HEK293 (cell line): ENCODE results near the gene REC8.
A peak's percentile ranks its signal among the peaks of the same experiment; 100 is the strongest.

Experiments
- HOXA7 ChIP-seq: sonication (generic); formaldehyde crosslinking; IDR thresholded peaks from 2 replicates; pipeline ENCODE4 v1.8.1; 2022; ENCODE audit warnings: missing genetic modification reagents, borderline replicate concordance
- KLF1 ChIP-seq: fragments of 450-650 bp; formaldehyde crosslinking; IDR thresholded peaks from 2 replicates; pipeline ENCODE4 v1.5.1; 2016; ENCODE audit warnings: missing biosample characterization, missing genetic modification characterization
- MZF1 ChIP-seq: fragments of 450-650 bp; formaldehyde crosslinking; IDR thresholded peaks from 2 replicates; pipeline ENCODE4 v1.5.1; 2017; ENCODE audit warnings: missing biosample characterization, missing genetic modification characterization, borderline replicate concordance
- PRDM1 ChIP-seq: fragments of 450-650 bp; formaldehyde crosslinking; IDR thresholded peaks from 2 replicates; pipeline ENCODE4; 2016; ENCODE audit warnings: missing biosample characterization, missing genetic modification characterization
- ZBTB20 ChIP-seq: fragments of 450-650 bp; formaldehyde crosslinking; IDR thresholded peaks from 2 replicates; pipeline ENCODE4 v1.5.1; 2016; ENCODE audit warnings: missing biosample characterization, missing genetic modification characterization
- ZBTB8A ChIP-seq: fragments of 450-650 bp; formaldehyde crosslinking; IDR thresholded peaks from 2 replicates; pipeline ENCODE4 v1.5.1; 2016; ENCODE audit warnings: missing biosample characterization, missing genetic modification characterization
- ZNF121 ChIP-seq: fragments of 450-650 bp; formaldehyde crosslinking; IDR thresholded peaks from 2 replicates; pipeline ENCODE4 v1.5.1; 2016; ENCODE audit warnings: missing biosample characterization, missing genetic modification characterization
- ZNF2 ChIP-seq: fragments of 450-650 bp; formaldehyde crosslinking; IDR thresholded peaks from 2 replicates; pipeline ENCODE4 v1.5.1; 2016; ENCODE audit warnings: missing biosample characterization, missing genetic modification characterization
- ZNF24 ChIP-seq: fragments of 450-650 bp; formaldehyde crosslinking; IDR thresholded peaks from 2 replicates; pipeline ENCODE4 v1.5.1; 2016; ENCODE audit warnings: missing biosample characterization, missing genetic modification characterization
- ZNF596 ChIP-seq: fragments of 450-650 bp; IDR thresholded peaks from 2 replicates; pipeline ENCODE4 v1.5.0; 2018; ENCODE audit warnings: missing biosample characterization, mild to moderate bottlenecking, missing genetic modification characterization, moderate library complexity
- ZNF664 ChIP-seq: fragments of 450-650 bp; formaldehyde crosslinking; IDR thresholded peaks from 2 replicates; pipeline ENCODE4 v1.5.1; 2016; ENCODE audit warnings: missing biosample characterization, missing genetic modification characterization
- ZNF768 ChIP-seq: fragments of 450-650 bp; formaldehyde crosslinking; IDR thresholded peaks from 2 replicates; pipeline ENCODE4 v1.5.1; 2018; ENCODE audit warnings: missing biosample characterization, mild to moderate bottlenecking, missing genetic modification characterization
- ZNF785 ChIP-seq: fragments of 450-650 bp; formaldehyde crosslinking; IDR thresholded peaks from 2 replicates; pipeline ENCODE4 v1.5.1; 2016; ENCODE audit warnings: missing biosample characterization, missing genetic modification characterization
- TF ChIP-seq, protein P1 (sequence below): fragments of 450-650 bp; formaldehyde crosslinking; IDR thresholded peaks from 2 replicates; pipeline ENCODE4 v1.5.1; 2016; ENCODE audit warnings: missing biosample characterization, missing genetic modification characterization
- TF ChIP-seq, protein P2 (sequence below): fragments of 450-650 bp; formaldehyde crosslinking; conservative IDR thresholded peaks from 2 replicates; pipeline ENCODE4 v1.5.1; 2016; ENCODE audit warnings: low read depth, missing biosample characterization, missing genetic modification characterization
- TF ChIP-seq, protein P3 (sequence below): fragments of 450-650 bp; formaldehyde crosslinking; optimal IDR thresholded peaks from 2 replicates; pipeline ENCODE3; 2016; ENCODE audit warnings: missing biosample characterization, mild to moderate bottlenecking, missing genetic modification characterization
- TF ChIP-seq, protein P4 (sequence below): fragments of 450-650 bp; formaldehyde crosslinking; IDR thresholded peaks from 2 replicates; pipeline ENCODE4 v1.5.1; 2016; ENCODE audit warnings: missing biosample characterization, missing genetic modification characterization
- TF ChIP-seq, protein P5 (sequence below): sonication (generic); formaldehyde crosslinking; IDR thresholded peaks from 2 replicates; pipeline ENCODE4 v1.8.1; 2022; ENCODE audit warnings: mild to moderate bottlenecking, moderate library complexity, missing genetic modification reagents
- TF ChIP-seq, protein P6 (sequence below): fragments of 450-650 bp; formaldehyde crosslinking; IDR thresholded peaks from 2 replicates; pipeline ENCODE4 v1.5.1; 2016; ENCODE audit warnings: missing biosample characterization, missing genetic modification characterization
- TF ChIP-seq, protein P7 (sequence below): fragments of 450-650 bp; formaldehyde crosslinking; IDR thresholded peaks from 2 replicates; pipeline ENCODE4 v1.5.1; 2016; ENCODE audit warnings: missing biosample characterization, missing genetic modification characterization, borderline replicate concordance
- TF ChIP-seq, protein P8 (sequence below): fragments of 450-650 bp; formaldehyde crosslinking; IDR thresholded peaks from 2 replicates; pipeline ENCODE4 v1.5.1; 2016; ENCODE audit warnings: missing biosample characterization, missing genetic modification characterization

Gene REC8

DNA sequence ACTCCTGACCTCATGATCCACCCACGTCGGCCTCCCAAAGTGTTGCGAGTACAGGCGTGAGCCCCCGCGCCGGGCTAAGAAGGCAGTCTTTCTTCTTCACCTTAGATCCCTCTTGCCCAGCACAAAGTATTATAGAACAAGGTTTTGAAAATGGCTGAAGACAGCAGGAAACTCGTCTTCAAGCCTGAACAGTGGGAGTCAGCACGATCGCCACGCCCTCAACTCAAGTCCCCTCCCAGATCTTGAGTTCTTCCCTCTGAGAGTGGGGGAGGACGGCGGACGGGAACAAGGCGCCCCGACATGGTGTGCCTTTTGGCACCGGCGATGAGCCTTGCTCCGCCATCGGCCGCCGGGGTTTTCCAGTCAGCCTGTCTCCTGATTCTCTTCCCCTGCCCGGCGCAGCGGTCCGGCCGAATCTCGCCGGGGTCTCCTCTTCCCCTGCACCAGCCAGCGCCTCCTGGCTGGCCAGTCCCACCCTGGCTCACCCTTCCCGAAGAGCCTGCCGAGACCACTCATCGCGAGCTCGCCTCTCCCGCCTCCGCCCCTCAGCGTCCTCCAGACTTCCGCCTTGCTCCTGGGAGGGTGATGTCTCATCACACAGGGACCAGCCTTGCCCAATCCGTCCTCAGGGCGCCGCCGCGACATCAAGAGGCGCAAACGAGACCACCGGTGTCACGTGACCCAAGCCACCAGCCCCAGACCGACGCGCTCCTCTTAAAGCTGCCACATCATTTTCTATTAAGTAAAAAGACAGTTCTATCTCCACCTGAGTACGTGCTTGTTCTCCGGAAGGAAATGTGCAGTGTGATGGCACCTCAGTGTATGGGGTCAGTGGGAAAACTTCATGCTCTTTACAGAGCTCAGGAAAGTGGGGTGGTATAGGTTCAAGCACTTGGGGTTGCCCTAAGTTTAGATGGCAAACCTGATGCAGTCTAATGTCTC, 41.3 kb downstream of the REC8 start, which contains the start of gene CHMP4A (continued):
- TF ChIP-seq, protein P1, sequence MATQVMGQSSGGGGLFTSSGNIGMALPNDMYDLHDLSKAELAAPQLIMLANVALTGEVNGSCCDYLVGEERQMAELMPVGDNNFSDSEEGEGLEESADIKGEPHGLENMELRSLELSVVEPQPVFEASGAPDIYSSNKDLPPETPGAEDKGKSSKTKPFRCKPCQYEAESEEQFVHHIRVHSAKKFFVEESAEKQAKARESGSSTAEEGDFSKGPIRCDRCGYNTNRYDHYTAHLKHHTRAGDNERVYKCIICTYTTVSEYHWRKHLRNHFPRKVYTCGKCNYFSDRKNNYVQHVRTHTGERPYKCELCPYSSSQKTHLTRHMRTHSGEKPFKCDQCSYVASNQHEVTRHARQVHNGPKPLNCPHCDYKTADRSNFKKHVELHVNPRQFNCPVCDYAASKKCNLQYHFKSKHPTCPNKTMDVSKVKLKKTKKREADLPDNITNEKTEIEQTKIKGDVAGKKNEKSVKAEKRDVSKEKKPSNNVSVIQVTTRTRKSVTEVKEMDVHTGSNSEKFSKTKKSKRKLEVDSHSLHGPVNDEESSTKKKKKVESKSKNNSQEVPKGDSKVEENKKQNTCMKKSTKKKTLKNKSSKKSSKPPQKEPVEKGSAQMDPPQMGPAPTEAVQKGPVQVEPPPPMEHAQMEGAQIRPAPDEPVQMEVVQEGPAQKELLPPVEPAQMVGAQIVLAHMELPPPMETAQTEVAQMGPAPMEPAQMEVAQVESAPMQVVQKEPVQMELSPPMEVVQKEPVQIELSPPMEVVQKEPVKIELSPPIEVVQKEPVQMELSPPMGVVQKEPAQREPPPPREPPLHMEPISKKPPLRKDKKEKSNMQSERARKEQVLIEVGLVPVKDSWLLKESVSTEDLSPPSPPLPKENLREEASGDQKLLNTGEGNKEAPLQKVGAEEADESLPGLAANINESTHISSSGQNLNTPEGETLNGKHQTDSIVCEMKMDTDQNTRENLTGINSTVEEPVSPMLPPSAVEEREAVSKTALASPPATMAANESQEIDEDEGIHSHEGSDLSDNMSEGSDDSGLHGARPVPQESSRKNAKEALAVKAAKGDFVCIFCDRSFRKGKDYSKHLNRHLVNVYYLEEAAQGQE (tag by site-specific recombination), result no peak; the same call in 1 of the 2 replicates
- TF ChIP-seq, protein P2, sequence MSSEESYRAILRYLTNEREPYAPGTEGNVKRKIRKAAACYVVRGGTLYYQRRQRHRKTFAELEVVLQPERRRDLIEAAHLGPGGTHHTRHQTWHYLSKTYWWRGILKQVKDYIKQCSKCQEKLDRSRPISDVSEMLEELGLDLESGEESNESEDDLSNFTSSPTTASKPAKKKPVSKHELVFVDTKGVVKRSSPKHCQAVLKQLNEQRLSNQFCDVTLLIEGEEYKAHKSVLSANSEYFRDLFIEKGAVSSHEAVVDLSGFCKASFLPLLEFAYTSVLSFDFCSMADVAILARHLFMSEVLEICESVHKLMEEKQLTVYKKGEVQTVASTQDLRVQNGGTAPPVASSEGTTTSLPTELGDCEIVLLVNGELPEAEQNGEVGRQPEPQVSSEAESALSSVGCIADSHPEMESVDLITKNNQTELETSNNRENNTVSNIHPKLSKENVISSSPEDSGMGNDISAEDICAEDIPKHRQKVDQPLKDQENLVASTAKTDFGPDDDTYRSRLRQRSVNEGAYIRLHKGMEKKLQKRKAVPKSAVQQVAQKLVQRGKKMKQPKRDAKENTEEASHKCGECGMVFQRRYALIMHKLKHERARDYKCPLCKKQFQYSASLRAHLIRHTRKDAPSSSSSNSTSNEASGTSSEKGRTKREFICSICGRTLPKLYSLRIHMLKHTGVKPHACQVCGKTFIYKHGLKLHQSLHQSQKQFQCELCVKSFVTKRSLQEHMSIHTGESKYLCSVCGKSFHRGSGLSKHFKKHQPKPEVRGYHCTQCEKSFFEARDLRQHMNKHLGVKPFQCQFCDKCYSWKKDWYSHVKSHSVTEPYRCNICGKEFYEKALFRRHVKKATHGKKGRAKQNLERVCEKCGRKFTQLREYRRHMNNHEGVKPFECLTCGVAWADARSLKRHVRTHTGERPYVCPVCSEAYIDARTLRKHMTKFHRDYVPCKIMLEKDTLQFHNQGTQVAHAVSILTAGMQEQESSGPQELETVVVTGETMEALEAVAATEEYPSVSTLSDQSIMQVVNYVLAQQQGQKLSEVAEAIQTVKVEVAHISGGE (tag by site-specific recombination), result peak; percentile 59
- no peak for TF ChIP-seq PRDM1
- peak; percentile 83 for TF ChIP-seq ZNF24
- TF ChIP-seq ZNF596 (tag by site-specific recombination), result no peak
- 0 out of 2 replicates have a peak, but pooled peaks have one; percentile 31 for TF ChIP-seq ZNF785 (tag by site-specific recombination)
- TF ChIP-seq, protein P3, sequence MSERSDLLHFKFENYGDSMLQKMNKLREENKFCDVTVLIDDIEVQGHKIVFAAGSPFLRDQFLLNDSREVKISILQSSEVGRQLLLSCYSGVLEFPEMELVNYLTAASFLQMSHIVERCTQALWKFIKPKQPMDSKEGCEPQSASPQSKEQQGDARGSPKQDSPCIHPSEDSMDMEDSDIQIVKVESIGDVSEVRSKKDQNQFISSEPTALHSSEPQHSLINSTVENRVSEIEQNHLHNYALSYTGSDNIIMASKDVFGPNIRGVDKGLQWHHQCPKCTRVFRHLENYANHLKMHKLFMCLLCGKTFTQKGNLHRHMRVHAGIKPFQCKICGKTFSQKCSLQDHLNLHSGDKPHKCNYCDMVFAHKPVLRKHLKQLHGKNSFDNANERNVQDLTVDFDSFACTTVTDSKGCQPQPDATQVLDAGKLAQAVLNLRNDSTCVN (tag by site-specific recombination), result peak; percentile 64
- peak; percentile 90 for TF ChIP-seq KLF1
- TF ChIP-seq HOXA7 (CRISPR knock-in tag), result no peak
- TF ChIP-seq, protein P4, sequence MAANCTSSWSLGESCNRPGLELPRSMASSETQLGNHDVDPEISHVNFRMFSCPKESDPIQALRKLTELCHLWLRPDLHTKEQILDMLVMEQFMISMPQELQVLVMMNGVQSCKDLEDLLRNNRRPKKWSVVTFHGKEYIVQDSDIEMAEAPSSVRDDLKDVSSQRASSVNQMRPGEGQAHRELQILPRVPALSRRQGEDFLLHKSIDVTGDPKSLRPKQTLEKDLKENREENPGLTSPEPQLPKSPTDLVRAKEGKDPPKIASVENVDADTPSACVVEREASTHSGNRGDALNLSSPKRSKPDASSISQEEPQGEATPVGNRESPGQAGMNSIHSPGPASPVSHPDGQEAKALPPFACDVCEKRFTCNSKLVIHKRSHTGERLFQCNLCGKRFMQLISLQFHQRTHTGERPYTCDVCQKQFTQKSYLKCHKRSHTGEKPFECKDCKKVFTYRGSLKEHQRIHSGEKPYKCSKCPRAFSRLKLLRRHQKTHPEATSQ (tag by site-specific recombination), result peak; percentile 82; the same call in 1 of the 2 replicates
- TF ChIP-seq ZNF664, result no peak
- TF ChIP-seq, protein P5, sequence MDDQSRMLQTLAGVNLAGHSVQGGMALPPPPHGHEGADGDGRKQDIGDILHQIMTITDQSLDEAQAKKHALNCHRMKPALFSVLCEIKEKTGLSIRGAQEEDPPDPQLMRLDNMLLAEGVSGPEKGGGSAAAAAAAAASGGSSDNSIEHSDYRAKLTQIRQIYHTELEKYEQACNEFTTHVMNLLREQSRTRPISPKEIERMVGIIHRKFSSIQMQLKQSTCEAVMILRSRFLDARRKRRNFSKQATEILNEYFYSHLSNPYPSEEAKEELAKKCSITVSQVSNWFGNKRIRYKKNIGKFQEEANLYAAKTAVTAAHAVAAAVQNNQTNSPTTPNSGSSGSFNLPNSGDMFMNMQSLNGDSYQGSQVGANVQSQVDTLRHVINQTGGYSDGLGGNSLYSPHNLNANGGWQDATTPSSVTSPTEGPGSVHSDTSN, result 0 out of 2 replicates have a peak, but pooled peaks have one; percentile 45
- peak; percentile 90 for TF ChIP-seq ZNF2 (tag by site-specific recombination)
- TF ChIP-seq, protein P6, sequence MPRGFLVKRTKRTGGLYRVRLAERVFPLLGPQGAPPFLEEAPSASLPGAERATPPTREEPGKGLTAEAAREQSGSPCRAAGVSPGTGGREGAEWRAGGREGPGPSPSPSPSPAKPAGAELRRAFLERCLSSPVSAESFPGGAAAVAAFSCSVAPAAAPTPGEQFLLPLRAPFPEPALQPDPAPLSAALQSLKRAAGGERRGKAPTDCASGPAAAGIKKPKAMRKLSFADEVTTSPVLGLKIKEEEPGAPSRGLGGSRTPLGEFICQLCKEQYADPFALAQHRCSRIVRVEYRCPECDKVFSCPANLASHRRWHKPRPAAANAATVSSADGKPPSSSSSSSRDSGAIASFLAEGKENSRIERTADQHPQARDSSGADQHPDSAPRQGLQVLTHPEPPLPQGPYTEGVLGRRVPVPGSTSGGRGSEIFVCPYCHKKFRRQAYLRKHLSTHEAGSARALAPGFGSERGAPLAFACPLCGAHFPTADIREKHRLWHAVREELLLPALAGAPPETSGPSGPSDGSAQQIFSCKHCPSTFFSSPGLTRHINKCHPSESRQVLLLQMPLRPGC, result peak; percentile 26; the same call in 1 of the 2 replicates
- no peak for TF ChIP-seq MZF1
- TF ChIP-seq, protein P7, sequence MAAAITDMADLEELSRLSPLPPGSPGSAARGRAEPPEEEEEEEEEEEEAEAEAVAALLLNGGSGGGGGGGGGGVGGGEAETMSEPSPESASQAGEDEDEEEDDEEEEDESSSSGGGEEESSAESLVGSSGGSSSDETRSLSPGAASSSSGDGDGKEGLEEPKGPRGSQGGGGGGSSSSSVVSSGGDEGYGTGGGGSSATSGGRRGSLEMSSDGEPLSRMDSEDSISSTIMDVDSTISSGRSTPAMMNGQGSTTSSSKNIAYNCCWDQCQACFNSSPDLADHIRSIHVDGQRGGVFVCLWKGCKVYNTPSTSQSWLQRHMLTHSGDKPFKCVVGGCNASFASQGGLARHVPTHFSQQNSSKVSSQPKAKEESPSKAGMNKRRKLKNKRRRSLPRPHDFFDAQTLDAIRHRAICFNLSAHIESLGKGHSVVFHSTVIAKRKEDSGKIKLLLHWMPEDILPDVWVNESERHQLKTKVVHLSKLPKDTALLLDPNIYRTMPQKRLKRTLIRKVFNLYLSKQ (tag by site-specific recombination), result no peak
- no peak for TF ChIP-seq ZNF768 (tag by site-specific recombination)
- no peak for TF ChIP-seq ZNF121 (tag by site-specific recombination)
- TF ChIP-seq ZBTB8A (tag by site-specific recombination), result peak; percentile 88
- TF ChIP-seq, protein P8, sequence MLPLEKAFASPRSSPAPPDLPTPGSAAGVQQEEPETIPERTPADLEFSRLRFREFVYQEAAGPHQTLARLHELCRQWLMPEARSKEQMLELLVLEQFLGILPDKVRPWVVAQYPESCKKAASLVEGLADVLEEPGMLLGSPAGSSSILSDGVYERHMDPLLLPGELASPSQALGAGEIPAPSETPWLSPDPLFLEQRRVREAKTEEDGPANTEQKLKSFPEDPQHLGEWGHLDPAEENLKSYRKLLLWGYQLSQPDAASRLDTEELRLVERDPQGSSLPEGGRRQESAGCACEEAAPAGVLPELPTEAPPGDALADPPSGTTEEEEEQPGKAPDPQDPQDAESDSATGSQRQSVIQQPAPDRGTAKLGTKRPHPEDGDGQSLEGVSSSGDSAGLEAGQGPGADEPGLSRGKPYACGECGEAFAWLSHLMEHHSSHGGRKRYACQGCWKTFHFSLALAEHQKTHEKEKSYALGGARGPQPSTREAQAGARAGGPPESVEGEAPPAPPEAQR (tag by site-specific recombination), result no peak
- peak; percentile 88; the same call in 1 of the 2 replicates for TF ChIP-seq ZBTB20 (tag by site-specific recombination)
